SK-N-MC (cell line): Measurements from ENCODE around the gene DYTN.

ENCODE experiments used
- EZH2 ChIP-seq: fragments of 200-600 bp; sonication (generic); IDR thresholded peaks from one replicate; pipeline ENCODE4 v1.6.1; 2017; ENCODE audit warnings: antibody characterized with exemption
- FOXP2 ChIP-seq: optimal IDR thresholded peaks from 2 replicates; pipeline ENCODE3; 2011; ENCODE audit warnings: mild to moderate bottlenecking, moderate library complexity; ENCODE audit not compliant: insufficient read depth; ENCODE audit errors: extremely low read length, control extremely low read depth
- POLR2AphosphoS5 ChIP-seq: IDR thresholded peaks from 2 replicates; pipeline ENCODE4 v1.6.1; 2012; ENCODE audit warnings: mild to moderate bottlenecking, low read depth, low read length, borderline replicate concordance

- no peak for TF ChIP-seq EZH2
- TF ChIP-seq POLR2AphosphoS5 = no peak
- TF ChIP-seq FOXP2 = no peak
Measured at GRCh38 chr2:206688990-206689389, 29.2 kb downstream of the DYTN start.
